Stimulated activated CD4-positive, alpha-beta T cell treated with anti-CD3 and anti-CD28 coated beads, Interleukin-12 subunit alpha, Interleukin-12 subunit beta, amount 100 ng/mL, for 48 hours (primary cell): ENCODE data around the gene AMOTL2.

ENCODE experiments used
- DNase-seq, 3 donors: peaks; one replicate each; pipeline ENCODE4 v3.0.0-alpha.2; 2020; ENCODE audit warnings: low read depth in 2 of 3, low spot score in 1 of 3

Gene AMOTL2

GRCh38 chr3:134366928-134367811 lies 7.1 kb downstream of the AMOTL2 start:
- DNase-seq = no peak

GRCh38 chr3:134366221-134366927 lies 7.9 kb downstream of the AMOTL2 start:
- DNase-seq = no peak

- no peak for DNase-seq
These were observed 8.5 kb downstream of the AMOTL2 start for GRCh38 chr3:134365766-134366065.

GRCh38 chr3:134364936-134365765 lies 9.1 kb downstream of the AMOTL2 start:
- no peak for DNase-seq

GRCh38 chr3:134364061-134364935 lies 9.9 kb downstream of the AMOTL2 start:
- no peak for DNase-seq

GRCh38 chr3:134363381-134363755 lies 10.9 kb downstream of the AMOTL2 start:
- DNase-seq = no peak

GRCh38 chr3:134362670-134363380 lies 11.4 kb downstream of the AMOTL2 start:
- no peak for DNase-seq

- no peak for DNase-seq
These were observed 12.0 kb downstream of the AMOTL2 start for GRCh38 chr3:134362221-134362620.

- DNase-seq = no peak
These were observed 12.9 kb downstream of the AMOTL2 start for GRCh38 chr3:134361162-134361835.

GRCh38 chr3:134360046-134360445 lies 14.2 kb downstream of the AMOTL2 start:
- DNase-seq = no peak

GRCh38 chr3:134359121-134360010 lies 14.9 kb downstream of the AMOTL2 start:
- DNase-seq = no peak

- no peak for DNase-seq
These were observed 16.1 kb downstream of the AMOTL2 start for GRCh38 chr3:134357914-134358811.

- DNase-seq = no peak
These were observed 16.9 kb downstream of the AMOTL2 start for GRCh38 chr3:134357261-134357913.

GRCh38 chr3:134356411-134357040 lies 17.7 kb downstream of the AMOTL2 start:
- DNase-seq = no peak

GRCh38 chr3:134355416-134355815 lies 18.8 kb downstream of the AMOTL2 start:
- no peak for DNase-seq

- no peak for DNase-seq
These were observed 19.5 kb downstream of the AMOTL2 start for GRCh38 chr3:134354612-134355251.
